HG02642 (cell line): Measurements from ENCODE around the gene ARHGAP8.

Experiments
- ATAC-seq: cut with Tn5 transposase; IDR thresholded peaks from one replicate; pipeline ENCODE4 v1.9.1; 2021; ENCODE audit warnings: mild to moderate bottlenecking; ENCODE audit not compliant: unreplicated experiment, poor library complexity

The ARHGAP8 gene

GRCh38 chr22:44821741-44822475 lies 69.5 kb downstream of the ARHGAP8 start:
- no peak for ATAC-seq

- ATAC-seq = no peak
These were observed 70.2 kb downstream of the ARHGAP8 start for GRCh38 chr22:44822534-44822933.

- no peak for ATAC-seq
These were observed 71.0 kb downstream of the ARHGAP8 start for GRCh38 chr22:44823396-44823795.

DNA sequence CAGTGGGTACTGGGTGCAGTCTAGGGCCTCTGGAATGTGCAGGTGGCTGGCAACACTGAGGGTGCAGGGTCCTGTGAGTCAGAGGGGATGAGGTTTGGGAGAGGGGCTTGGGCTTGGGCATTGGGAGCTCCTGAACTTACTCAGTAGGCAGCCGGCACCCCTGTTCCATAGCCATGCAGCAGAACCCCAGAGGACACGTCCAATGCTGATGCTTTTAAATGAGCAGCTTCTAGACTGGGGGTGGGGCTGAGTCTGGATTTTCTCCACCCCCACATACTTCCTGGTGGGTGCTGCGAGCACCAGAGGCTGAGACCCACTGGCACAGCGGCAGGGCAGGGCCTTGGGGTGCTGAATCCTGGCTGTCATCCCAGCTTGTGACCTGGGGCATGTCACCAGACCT lies 71.4 kb downstream of the ARHGAP8 start:
- no peak for ATAC-seq

DNA sequence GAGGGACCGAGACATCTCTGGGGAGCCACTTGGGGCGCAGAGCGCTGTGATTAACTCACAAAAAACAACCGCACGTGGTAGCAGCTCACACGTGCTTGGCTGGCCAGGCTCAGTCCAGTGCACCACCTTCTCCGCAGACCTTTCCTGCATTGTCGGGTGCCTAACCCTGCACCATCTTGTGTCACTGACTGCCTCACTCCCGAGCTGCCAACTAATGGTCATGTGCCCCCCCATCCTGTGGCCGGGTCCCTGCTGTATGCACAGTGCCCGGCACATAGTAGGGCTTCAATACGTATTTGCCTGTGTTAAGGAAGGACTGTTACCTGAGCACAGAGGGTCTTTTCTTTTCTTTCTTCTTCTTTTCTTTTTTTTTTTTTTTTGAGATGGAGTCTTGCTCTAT lies 71.9 kb downstream of the ARHGAP8 start:
- ATAC-seq = no peak

DNA sequence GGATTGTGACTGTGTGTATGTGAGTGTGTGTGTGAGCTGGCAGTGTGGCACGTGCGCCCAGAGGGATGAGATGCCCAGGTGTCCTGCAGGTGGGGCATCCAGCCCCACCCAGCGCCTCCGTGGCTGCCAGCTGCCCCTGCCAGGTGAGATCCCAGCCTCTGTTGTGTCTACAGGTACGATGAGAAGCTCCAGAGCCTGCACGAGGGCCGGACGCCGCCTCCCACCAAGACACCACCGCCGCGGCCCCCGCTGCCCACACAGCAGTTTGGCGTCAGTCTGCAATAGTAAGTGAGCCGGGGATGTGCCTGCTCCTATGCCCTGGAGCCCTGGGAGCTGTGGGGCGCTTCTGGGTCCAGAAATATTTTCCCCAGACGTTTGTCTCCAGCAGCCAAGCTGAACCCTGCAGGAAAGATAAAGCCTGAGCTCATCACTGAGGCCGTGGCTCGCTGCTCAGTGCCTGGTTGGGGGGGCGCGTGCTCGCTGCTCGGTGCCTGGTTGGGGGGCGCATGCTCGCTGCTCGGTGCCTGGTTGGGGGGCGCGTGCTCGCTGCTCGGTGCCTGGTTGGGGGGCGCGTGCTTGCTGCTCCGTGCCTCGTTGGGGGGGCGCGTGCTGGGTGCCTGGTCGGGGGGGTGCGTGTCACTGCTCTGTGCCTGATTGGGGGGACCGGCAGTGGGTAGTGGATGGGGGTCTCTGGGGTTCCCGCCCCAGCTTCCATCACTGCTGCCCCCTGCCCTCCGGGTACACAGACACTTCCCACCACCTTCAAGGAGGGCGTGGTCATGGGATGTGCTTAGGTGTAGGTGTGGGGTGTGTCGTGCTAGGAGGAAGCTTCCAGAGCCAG lies 73.2 kb downstream of the ARHGAP8 start:
- ATAC-seq = no peak

DNA sequence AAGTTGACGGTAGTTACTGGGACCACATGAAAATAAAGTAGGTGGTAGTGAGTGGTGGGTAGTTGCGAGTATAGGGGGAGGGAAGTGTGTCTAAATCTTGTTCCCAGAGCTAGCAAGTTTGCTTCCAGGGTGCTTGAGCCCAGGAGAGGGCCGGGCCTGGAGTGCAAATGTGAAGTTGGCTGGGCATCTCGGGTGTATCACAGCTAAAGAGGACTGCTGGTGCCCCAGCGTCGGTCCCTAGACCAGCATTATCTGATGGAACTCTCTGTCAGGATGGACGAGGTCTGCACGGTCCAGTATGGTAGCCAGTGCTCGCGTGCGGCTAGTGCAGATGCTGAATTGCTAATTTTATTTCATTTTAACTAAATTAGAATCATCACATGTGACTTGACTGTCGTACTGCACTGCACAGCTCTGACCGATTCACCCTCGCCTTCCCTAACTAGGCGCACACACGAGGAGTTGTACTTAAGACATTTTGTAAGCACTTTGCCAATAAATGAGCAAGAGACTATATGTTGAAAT lies 75.4 kb downstream of the ARHGAP8 start:
- ATAC-seq = no peak

GRCh38 chr22:44828193-44828592 lies 75.8 kb downstream of the ARHGAP8 start:
- no peak for ATAC-seq

DNA sequence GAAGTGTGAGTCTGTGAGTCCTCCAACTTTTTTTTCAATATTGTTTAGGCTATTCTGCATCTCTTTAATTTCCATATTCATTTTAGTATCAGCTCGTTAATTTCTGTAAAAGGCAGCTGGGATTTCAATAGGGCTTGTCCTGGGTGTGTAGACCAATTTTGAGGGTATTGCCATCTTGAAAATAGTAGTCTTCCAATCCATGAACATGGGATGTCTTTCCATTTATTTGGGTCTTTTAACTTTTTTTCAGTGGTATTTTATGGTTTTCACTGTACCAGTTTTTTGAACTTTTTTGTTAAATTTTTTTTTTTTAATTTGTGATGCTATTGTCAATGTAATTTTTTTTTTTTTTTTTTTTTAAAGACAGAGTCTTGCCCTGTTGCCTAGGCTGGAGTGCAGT lies 79.5 kb downstream of the ARHGAP8 start:
- no peak for ATAC-seq

GRCh38 chr22:44834065-44834464 lies 81.7 kb downstream of the ARHGAP8 start:
- ATAC-seq = no peak

- ATAC-seq = no peak
These were observed 85.1 kb downstream of the ARHGAP8 start for GRCh38 chr22:44837481-44837880.

DNA sequence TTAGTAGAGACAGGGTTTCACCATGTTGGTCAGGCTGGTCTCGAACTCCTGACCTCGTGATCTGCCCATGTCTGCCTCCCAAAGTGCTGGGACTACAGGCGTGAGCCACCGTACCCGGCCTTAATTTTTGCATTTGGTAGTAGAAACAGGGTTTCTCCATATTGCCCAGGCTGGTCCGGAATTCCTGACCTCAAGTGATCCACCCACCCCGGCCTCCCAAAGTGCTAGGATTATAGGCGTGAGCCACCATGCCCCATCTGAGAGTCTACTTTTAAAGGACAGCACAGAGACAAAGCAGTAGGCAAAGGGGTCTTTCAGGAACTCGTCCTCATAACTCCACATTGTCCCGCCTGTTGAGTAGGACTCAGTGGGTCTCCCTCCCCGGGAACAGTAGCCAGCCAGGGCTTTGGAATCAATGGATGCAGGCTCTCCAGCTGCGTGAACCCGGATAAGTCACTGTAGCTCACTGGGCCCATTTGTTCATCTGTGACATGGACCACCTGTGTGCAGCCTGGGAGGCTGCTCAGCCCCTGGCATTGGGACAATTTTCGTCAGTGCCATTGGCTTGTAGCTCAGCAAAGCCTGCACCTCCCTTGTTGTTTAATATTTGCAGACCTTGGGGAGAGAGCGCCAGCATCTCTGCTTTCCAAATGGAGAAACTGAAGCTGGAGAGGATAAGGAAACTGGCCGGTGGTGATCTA lies 86.1 kb downstream of the ARHGAP8 start:
- ATAC-seq = no peak

GRCh38 chr22:44839061-44839460 lies 86.7 kb downstream of the ARHGAP8 start:
- no peak for ATAC-seq

- ATAC-seq = no peak
These were observed 87.3 kb downstream of the ARHGAP8 start for GRCh38 chr22:44839721-44840120.

- no peak for ATAC-seq
These were observed 88.4 kb downstream of the ARHGAP8 start for GRCh38 chr22:44840611-44841322.

- ATAC-seq = no peak
These were observed 90.0 kb downstream of the ARHGAP8 start for GRCh38 chr22:44842417-44842816.

DNA sequence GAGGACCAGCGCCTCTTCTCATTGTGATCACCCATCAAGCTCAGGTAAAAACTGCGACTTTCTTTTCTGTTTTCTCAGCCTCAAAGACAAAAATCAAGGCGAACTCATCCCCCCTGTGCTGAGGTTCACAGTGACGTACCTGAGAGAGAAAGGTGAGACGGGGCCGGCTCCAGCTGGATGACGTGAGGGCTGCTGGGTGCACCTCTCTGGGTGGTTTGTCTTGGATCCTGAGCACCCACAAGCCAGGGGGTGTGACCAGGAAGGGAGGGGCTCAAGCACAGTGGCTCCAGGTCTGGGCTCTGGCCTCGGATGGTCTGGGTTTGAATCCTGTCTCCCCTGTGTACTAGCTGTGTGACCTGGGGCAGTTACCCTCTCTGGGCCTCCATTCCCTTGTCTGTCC lies 92.8 kb downstream of the ARHGAP8 start:
- ATAC-seq = no peak

GRCh38 chr22:44845796-44846720 lies 93.7 kb downstream of the ARHGAP8 start:
- no peak for ATAC-seq

- no peak for ATAC-seq
These were observed 94.4 kb downstream of the ARHGAP8 start for GRCh38 chr22:44846726-44847275.
